Brain microvascular endothelial cell (primary cell): ENCODE measurements around the gene CALD1.

Experiments
- DNase-seq: peaks from one replicate; pipeline ENCODE4 v3.0.0-alpha.2; 2020
- H3K27ac ChIP-seq: fragments of 250-450 bp; sonication (Bioruptor Pico); 2 replicates; pipeline ENCODE4 v1.5.1; 2020; ENCODE audit warnings: mild to moderate bottlenecking, moderate library complexity
- H3K27me3 ChIP-seq: fragments of 250-450 bp; sonication (Bioruptor Pico); replicated peaks from 2 replicates; pipeline ENCODE4 v1.5.1; 2020; ENCODE audit warnings: mild to moderate bottlenecking
- H3K36me3 ChIP-seq: fragments of 250-450 bp; sonication (Bioruptor Pico); replicated peaks from 2 replicates; pipeline ENCODE4 v1.5.1; 2020; ENCODE audit warnings: mild to moderate bottlenecking
- H3K4me3 ChIP-seq: 2 replicates; pipeline ENCODE4 v1.5.1; 2011; ENCODE audit warnings: low read depth, mild to moderate bottlenecking, control low read depth, low read length, moderate library complexity
- CTCF ChIP-seq: IDR thresholded peaks from 2 replicates; pipeline ENCODE4 v1.5.1; 2011; ENCODE audit warnings: low read depth, mild to moderate bottlenecking, moderate library complexity, low read length, control low read depth, inconsistent platforms; ENCODE audit errors: missing control alignments
- in situ Hi-C: cut with HindIII; loops from 2 replicates; pipeline ENCODE4 v1.10.0; 2017; ENCODE audit warnings: low sequenced_read_pairs, low pct_ligation_motif_present

The CALD1 gene

GRCh38 chr7:134737566-134738345 is 41.7 kb upstream of the CALD1 start:
- Histone ChIP-seq H3K36me3 (no peaks in the 10 kb centered on the region), H3K27ac (peak overlapping the region; percentile 85), H3K4me3 (no peak overlapping the region), H3K27me3 (no peaks in the 10 kb centered on the region)
- TF ChIP-seq CTCF: no peak
- in situ Hi-C loops: no loop called here
- DNase-seq: peak; percentile 93

GRCh38 chr7:134739362-134739761 is 40.1 kb upstream of the CALD1 start:
- peak overlapping the region; percentile 85 for H3K27ac ChIP-seq
- no peaks in the 10 kb centered on the region for H3K27me3 ChIP-seq
- no peaks in the 10 kb centered on the region for H3K36me3 ChIP-seq
- DNase-seq: no peak
- no peak overlapping the region for H3K4me3 ChIP-seq
- in situ Hi-C loops: no loop called here
- TF ChIP-seq CTCF: no peak

- Histone ChIP-seq H3K36me3 (no peaks in the 10 kb centered on the region), H3K27me3 (no peaks in the 10 kb centered on the region), H3K27ac (no peak overlapping the region), H3K4me3 (no peak overlapping the region)
- no peak for DNase-seq
- in situ Hi-C loops: no loop called here
- no peak for TF ChIP-seq CTCF
Measured at GRCh38 chr7:134740376-134740775, 39.1 kb upstream of the CALD1 start.

- TF ChIP-seq CTCF: no peak
- H3K36me3 ChIP-seq: no peaks in the 10 kb centered on the region
- in situ Hi-C loops: no loop called here
- H3K27ac ChIP-seq: peak overlapping the region; percentile 83
- DNase-seq: peak; percentile 78
- H3K27me3 ChIP-seq: no peaks in the 10 kb centered on the region
- H3K4me3 ChIP-seq: no peak overlapping the region
Measured at GRCh38 chr7:134741907-134742635, 37.4 kb upstream of the CALD1 start.

- Histone ChIP-seq H3K36me3 (no peaks in the 10 kb centered on the region), H3K27me3 (no peaks in the 10 kb centered on the region), H3K27ac (peak overlapping the region; percentile 83), H3K4me3 (no peak overlapping the region)
- no peak for TF ChIP-seq CTCF
- no peak for DNase-seq
- in situ Hi-C loops: no loop called here
Measured at GRCh38 chr7:134742688-134743350, 36.6 kb upstream of the CALD1 start.
